ENCODE data around the gene MGST2.

Gene MGST2

DNA sequence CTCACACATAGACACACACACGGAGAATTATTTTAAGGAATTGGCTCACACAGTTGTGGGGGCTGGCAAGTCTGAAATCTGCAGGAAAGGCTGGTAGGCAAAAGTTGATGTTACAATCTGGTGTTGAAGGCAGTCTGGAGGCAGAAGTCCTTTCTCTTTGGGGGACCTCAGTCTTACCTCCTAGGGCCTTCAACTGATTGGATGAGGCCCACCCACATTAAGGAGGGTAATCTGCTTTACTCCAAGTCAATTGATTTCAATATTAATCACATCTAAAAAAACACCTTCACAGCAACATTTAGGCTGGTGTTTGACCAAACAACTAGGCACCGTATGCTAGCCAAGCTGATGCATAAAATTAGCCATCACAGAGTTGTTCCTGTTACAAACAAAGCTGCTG lies 10.7 kb downstream of the MGST2 start:
- Histone ChIP-seq H3K9me3 (ENCODE audit: severe bottlenecking) (no peaks in the 10 kb centered on the region), H3K4me3 (ENCODE audit: severe bottlenecking) (no peak overlapping the region), H3K36me3 (ENCODE audit: low read depth) (peaks cover 24% of the 10 kb centered on the region), H3K4me1 (ENCODE audit: insufficient read depth, poor library complexity, severe bottlenecking) (no peaks in the 10 kb centered on the region), H3K27me3 (ENCODE audit: insufficient read depth, poor library complexity, severe bottlenecking) (no peaks in the 10 kb centered on the region), H3K27ac (ENCODE audit: poor library complexity, severe bottlenecking) (no peak overlapping the region)
- TF ChIP-seq, protein P1, sequence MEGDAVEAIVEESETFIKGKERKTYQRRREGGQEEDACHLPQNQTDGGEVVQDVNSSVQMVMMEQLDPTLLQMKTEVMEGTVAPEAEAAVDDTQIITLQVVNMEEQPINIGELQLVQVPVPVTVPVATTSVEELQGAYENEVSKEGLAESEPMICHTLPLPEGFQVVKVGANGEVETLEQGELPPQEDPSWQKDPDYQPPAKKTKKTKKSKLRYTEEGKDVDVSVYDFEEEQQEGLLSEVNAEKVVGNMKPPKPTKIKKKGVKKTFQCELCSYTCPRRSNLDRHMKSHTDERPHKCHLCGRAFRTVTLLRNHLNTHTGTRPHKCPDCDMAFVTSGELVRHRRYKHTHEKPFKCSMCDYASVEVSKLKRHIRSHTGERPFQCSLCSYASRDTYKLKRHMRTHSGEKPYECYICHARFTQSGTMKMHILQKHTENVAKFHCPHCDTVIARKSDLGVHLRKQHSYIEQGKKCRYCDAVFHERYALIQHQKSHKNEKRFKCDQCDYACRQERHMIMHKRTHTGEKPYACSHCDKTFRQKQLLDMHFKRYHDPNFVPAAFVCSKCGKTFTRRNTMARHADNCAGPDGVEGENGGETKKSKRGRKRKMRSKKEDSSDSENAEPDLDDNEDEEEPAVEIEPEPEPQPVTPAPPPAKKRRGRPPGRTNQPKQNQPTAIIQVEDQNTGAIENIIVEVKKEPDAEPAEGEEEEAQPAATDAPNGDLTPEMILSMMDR (IDR thresholded peaks at IDR 0.05; ENCODE audit: poor library complexity, severe bottlenecking) = no peak
- ATAC-seq (ENCODE audit: low read depth) (no peak), DNase-seq (ENCODE audit: low spot score) (no peak)

DNA sequence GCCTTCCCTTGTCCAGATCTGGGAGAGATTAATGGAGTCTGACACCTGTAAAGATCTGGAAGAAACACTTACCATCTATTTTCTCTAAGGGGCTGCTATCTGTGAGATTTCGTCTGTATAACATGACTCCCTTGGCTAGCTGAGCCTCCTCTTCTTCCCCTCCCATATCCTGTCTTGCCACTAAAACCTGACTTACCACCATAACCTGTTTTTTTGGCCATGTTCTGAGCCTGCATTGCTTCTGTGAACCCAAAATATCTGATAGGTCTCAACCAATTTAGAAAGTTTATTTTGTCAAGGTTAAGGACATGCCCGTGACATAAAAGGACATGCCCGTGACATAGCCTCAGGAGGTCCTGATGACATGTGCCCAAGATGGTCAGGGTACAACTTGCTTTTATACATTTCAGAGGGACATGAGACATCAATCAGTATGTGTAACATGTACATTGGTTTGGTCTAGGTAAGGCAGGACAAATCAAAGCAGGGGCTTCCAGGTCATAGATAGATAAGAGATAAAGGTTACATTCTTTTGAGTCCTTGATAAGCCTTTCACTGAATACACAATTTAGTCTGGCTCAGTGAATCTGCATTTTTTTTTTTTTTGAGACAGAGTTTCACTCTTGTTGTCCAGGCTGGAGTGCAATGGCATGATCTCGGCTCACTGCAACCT lies 11.4 kb downstream of the MGST2 start:
- TF ChIP-seq, protein P1 (IDR thresholded peaks at IDR 0.05; ENCODE audit: poor library complexity, severe bottlenecking) = no peak
- no peak overlapping the region for H3K27ac ChIP-seq (ENCODE audit: poor library complexity, severe bottlenecking)
- no peaks in the 10 kb centered on the region for H3K9me3 ChIP-seq (ENCODE audit: severe bottlenecking)
- no peaks in the 10 kb centered on the region for H3K27me3 ChIP-seq (ENCODE audit: insufficient read depth, poor library complexity, severe bottlenecking)
- H3K4me1 ChIP-seq (ENCODE audit: insufficient read depth, poor library complexity, severe bottlenecking) = no peaks in the 10 kb centered on the region
- ATAC-seq (ENCODE audit: low read depth) = no peak
- DNase-seq (ENCODE audit: low spot score) = no peak
- no peak overlapping the region for H3K4me3 ChIP-seq (ENCODE audit: severe bottlenecking)
- H3K36me3 ChIP-seq (ENCODE audit: low read depth) = peaks cover 29% of the 10 kb centered on the region

DNA sequence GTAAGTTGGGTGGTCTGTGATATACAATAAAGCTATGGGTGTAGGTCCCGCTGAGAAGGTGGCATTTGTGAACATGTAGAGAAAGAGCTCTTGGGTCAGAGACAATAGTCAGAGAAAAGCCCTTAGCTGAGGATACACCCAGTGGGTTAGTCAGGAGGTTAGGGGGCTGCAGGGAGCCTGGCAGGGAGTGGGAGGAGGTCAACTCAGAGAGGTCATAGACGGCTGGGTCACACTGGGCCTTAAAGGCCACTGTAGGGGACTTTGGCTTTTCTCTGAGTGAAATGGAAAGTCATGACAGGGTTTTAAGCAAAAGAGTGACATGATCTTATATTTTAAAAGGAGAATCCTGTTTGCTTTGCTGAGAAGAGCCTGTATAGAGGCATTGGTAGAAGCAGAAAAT lies 16.7 kb downstream of the MGST2 start:
- peaks cover 33% of the 10 kb centered on the region for H3K36me3 ChIP-seq (ENCODE audit: low read depth)
- peak overlapping the region; percentile 32 for H3K27ac ChIP-seq (ENCODE audit: poor library complexity, severe bottlenecking)
- no peaks in the 10 kb centered on the region for H3K9me3 ChIP-seq (ENCODE audit: severe bottlenecking)
- no peak overlapping the region for H3K4me3 ChIP-seq (ENCODE audit: severe bottlenecking)
- ATAC-seq (ENCODE audit: low read depth) (no peak), DNase-seq (ENCODE audit: low spot score) (no peak)
- H3K27me3 ChIP-seq (ENCODE audit: insufficient read depth, poor library complexity, severe bottlenecking) = no peaks in the 10 kb centered on the region
- peaks cover 12% of the 10 kb centered on the region for H3K4me1 ChIP-seq (ENCODE audit: insufficient read depth, poor library complexity, severe bottlenecking)
- TF ChIP-seq, protein P1 (IDR thresholded peaks at IDR 0.05; ENCODE audit: poor library complexity, severe bottlenecking) = no peak

DNA sequence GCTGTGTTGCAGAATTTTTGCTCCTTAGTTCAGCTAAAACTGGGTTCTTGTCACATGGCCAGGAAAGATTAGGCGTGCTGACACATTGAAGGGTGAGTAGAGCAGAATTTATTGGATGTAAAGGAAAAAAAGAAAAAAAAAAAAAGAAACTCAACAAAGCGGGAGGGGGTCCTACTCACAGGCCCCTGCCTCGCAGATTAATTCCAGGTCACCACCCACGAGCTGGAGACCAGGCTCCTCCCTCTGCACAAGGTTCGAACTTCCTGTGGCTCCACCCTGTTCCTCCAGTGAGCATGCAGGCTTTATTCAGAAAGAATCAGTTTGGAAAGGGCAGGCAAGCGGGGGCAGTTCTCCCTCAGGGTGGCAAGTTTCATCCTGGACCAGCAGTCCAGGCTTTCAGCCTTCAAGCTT lies 17.1 kb downstream of the MGST2 start:
- ATAC-seq (ENCODE audit: low read depth) (no peak), DNase-seq (ENCODE audit: low spot score) (no peak)
- TF ChIP-seq, protein P1 (IDR thresholded peaks at IDR 0.05; ENCODE audit: poor library complexity, severe bottlenecking) = no peak
- Histone ChIP-seq H3K27ac (ENCODE audit: poor library complexity, severe bottlenecking) (peak overlapping the region; percentile 32), H3K36me3 (ENCODE audit: low read depth) (peaks cover 33% of the 10 kb centered on the region), H3K4me3 (ENCODE audit: severe bottlenecking) (no peak overlapping the region), H3K27me3 (ENCODE audit: insufficient read depth, poor library complexity, severe bottlenecking) (no peaks in the 10 kb centered on the region), H3K4me1 (ENCODE audit: insufficient read depth, poor library complexity, severe bottlenecking) (peaks cover 12% of the 10 kb centered on the region), H3K9me3 (ENCODE audit: severe bottlenecking) (no peaks in the 10 kb centered on the region)

DNA sequence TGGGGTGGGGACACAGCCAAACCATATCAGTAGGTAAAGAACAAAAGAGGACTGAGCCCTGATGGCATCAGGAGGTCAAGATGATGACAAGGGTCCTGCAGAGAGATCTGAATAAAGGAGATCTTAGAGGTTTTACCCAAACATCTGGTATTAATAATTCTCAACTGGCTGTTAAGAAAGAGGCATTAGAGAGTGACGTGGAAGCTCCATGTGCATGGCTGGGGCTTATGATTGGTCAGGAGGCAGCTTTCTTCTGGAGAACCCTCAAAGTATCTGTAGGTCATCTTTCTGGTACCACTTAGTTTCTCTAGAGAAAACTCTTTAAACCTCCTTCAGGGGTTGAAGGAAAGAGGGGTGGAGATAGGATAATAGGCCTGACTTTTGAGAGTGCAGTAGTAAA lies 18.7 kb downstream of the MGST2 start:
- Histone ChIP-seq H3K27me3 (ENCODE audit: insufficient read depth, poor library complexity, severe bottlenecking) (no peaks in the 10 kb centered on the region), H3K9me3 (ENCODE audit: severe bottlenecking) (no peaks in the 10 kb centered on the region), H3K4me1 (ENCODE audit: insufficient read depth, poor library complexity, severe bottlenecking) (peaks cover 12% of the 10 kb centered on the region), H3K27ac (ENCODE audit: poor library complexity, severe bottlenecking) (no peak overlapping the region), H3K36me3 (ENCODE audit: low read depth) (peaks cover 23% of the 10 kb centered on the region), H3K4me3 (ENCODE audit: severe bottlenecking) (no peak overlapping the region)
- ATAC-seq (ENCODE audit: low read depth) (no peak), DNase-seq (ENCODE audit: low spot score) (no peak)
- TF ChIP-seq, protein P1 (IDR thresholded peaks at IDR 0.05; ENCODE audit: poor library complexity, severe bottlenecking) = no peak
